Stimulated activated CD4-positive, alpha-beta T cell treated with anti-CD3 and anti-CD28 coated beads, Interleukin-4, amount 100 ng/mL, for 24 hours (primary cell): ENCODE measurements around the gene KCNN3.

Source experiments
- DNase-seq: peaks from one replicate; pipeline ENCODE4 v3.0.0-alpha.2; 2020

KCNN3 gene

DNA sequence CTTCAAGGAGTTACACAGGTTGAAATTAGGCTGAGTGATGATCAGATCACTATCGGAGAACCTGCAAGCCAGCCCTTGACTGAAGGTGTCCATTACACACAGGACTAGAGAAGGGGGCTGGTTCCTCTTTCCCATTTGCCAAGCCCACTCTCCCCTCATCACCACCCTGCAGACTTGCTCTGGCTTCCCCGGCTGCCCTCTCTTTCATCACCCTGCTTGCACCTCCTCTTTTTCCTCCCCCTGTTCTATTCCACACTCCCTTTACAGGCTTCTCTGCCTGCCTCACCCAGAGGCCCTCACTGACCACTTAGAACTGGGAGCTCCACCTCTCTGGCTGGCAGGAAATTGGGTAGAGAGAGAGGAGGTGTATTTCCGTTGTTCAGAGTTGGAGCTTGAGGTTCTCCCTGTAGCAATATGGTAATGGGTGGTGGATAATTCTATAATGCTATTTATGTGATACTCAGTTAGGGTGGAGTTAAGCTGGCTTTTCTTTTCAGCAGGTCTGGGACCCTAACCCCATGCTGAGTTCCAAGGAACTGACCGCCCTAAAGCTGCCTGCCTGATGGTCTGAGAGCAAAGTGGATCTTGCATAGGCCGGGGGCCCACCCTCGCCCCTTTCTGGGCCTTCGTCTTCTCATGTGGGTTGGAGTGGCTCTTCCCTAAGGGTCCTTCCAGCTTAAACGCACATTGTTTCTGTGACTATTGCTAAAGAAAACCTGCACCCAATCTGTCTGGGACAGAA lies 150.3 kb downstream of the KCNN3 start:
- no peak for DNase-seq

DNA sequence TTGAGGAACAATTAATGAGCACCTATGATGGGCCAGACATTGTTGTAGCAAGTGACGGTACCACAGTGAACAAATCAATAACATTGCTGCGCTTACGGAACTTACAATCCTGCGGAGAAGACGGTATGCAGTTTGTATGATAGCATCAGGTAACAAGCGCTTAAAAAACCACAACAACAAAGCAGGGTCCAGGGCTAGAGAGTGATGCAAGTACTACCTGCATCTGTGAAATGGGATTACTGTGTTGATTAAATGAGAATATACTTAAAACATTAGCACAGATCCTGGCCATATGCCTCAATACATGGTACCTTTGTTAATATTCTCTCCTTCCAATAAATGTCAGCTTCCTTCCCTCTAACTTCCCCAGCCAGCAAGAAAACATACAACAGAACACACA lies 151.5 kb downstream of the KCNN3 start:
- DNase-seq, result no peak

DNA sequence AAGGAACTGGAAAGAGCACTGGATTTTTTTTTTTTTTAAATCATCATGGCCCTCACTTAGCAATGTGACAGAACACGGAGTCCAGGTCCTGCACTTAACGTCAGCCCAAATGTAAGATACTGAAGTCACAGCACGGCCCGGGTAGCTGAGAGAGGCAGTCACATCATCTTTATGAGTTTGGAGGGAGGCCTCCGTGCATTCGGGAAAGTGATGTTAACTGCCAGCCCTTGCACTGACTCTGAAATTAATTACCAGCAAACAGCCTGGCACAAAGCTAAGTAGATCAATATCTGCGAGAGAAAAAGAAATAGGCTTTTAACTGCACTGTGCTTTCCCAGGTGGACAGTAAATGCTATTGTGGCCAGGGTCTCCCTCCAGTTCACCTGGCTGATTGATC lies 152.6 kb downstream of the KCNN3 start:
- no peak for DNase-seq

DNA sequence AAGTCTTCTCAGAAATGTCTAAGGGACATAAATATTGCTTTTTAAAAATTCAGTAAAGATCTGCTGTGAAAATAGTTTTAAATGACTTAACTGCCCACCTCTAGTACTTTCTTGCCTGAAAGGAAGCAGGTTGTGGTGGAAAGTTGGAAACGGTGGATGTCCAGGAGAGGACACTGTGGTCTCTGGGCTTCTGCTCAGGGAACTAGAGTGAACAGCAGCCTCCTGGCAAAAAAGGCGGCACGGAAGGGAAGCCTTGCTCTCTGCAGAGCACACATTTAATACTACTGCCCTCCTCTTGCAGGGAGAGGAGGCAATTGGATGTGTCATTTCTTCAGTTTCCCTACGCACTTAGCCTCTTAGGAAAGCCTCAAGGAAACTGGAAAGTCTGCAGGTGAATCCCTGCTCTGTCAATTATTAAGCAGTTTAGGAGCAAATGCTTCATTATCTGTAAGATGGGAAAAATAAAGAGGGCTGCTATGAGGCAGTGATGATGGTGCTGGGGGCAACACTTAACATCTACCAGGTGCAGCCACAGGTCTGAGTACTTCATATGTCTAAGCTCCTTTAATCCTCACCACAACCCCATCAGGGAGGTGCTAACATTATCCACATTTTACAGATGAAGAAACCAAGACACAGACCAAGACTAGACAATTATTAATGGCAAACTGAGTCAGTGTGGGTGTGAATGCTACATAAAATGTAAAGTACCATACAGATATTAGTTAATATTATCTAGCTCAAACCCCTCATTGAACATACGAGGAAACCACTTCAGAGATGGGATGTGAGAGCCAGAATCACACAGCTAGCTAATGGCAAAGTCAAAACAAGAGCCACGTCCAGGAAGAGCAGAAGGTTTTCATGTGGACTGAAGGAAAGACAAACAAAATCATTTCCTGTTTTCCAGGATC lies 153.2 kb downstream of the KCNN3 start:
- no peak for DNase-seq

DNA sequence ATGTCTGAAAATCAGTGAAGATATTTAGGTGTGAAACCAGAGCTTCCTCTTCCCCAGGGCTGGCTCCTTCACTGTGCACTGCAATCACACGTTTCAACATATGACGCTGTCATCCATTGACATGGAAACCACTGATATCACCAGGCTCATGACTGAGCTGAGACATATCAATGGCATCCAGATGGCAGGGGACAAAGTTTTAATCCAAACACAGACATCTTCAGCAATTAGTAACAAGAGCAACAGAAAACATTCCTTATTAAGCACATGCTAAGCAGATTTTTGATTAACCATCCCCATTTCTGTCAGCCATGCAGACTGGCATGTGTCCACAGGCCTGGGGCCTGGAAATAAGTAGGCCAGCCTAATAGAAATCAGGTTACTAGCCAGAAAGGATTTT lies 154.1 kb downstream of the KCNN3 start:
- no peak for DNase-seq

DNA sequence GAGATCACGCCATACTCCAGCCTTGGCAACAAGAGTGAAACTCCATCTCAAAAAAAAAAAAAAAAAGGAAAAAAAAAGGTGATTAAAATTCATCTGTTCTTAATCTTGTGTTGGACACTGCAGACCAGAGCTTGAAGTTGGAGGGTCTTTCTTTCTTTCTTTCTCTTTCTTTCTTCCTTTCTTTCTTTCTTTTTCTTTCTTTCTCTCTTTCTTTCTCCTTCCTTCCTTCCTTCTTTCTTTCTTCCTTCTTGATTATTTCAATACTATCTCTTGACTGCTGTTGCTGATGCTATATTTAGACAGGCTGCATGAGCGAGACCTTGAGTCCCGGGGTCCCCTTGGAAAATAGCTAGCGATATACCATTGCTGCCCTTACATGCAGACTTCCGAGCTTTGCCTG lies 154.7 kb downstream of the KCNN3 start:
- no peak for DNase-seq

DNA sequence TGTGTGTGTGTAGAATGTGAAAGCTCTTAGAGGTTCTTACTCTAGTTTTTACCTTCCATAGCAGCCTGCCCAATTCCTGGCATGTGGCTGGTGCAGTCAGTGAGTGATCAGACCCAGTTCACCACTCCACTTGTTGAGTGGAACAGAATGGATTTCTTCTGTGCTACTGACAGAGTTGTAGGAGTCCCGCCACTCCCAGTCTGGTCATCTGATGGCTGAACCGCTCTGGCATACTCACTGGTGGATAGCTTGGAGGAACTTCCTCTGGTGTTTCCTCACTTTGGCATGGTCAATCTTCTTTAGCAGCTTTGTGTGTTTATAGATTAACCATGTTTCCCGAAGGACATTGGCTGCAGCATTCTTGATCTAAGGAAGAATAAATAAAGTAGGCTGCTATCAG lies 155.4 kb downstream of the KCNN3 start:
- DNase-seq, result no peak

DNA sequence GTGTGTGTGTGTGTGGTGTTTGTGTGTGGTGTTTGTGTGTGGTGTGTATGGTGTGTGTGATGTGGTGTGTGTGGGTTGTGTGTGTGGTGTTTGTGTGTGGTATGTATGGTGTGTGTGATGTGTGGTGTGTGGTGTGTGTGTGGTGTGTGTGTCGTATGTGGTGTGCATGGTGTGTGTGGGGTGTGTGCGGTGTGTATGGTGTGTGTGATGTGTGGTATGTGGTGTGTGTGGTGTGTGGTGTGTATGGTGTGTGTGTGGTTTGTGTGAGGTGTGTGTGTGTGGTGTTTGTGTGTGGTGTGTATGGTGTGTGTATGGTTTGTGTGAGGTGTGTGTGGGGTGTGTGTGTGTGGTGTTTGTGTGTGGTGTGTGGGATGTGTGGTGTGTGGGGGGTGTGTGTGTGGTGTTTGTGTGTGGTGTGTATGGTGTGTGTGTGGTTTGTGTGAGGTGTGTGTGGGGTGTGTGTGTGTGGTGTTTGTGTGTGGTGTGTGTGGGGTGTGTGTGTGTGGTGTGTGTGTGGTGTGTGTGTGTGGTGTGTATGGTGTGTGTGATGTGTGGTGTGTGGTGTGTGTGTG lies 155.9 kb downstream of the KCNN3 start:
- DNase-seq, result no peak

DNA sequence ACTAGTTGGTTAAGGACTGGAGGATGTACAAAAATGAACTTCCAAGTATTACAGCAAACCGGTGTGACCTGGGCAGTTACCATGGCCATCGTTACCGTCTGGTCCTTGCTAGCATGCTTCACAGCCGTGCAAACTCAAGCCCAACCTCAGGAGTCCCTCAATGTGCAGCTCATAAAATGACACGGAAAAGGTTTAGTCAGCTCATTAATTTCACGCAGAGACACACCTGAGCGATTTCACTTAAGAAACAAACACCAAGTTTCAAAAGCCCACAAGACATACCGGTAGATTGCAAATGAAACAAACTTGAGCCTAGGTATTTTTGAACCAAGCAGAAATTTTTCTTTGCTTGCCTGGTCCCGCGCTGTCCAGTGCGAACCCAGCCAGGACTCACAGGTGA lies 157.1 kb downstream of the KCNN3 start:
- no peak for DNase-seq

DNA sequence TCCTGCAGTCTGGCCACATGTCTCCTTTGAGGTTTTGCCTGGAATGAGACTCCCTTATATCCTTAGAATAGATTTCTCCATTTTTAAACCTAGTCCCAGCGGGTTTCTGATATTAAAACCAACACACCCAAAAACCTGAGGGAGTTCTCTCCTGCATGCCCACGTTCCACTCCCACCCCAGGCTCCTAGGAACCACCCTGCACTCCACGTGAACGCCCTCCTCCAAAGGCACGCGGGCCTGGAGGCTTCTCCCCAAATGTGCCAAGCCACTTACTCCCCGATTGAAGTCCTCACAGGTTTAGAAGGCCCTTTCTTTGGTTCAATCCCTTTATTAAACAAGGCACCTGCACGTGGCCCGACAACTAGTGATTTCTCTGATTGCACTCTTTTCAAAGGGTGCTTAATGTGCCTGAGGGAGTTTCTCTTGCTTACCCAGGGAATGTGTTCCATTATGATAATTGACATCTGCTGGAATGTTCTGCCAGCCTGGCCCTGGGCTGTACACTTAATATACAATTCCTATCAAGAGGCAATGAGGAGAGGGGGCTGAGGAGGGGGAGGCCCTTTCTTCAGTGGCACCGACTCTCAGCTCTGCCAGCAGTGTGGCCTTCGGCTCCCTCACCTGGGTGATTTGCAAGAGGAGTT lies 157.8 kb downstream of the KCNN3 start:
- no peak for DNase-seq

DNA sequence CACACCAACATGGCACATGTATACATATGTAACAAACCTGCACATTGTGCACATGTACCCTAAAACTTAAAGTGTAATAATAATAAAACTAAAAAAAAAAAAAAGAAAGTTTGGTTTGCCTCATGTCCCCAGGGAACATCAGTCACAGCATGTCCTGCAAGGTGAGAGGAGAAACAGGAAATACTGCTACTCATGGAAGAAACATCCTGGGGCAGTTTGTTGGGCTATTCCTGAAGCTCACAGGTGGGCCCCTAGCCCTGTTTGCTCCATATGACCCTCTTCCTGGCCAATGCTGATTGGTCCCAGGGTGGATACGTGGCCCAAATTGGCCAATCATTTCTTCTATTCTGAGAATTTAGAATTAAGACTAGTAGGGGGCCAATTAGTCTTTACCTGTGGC lies 158.7 kb downstream of the KCNN3 start:
- DNase-seq, result no peak

DNA sequence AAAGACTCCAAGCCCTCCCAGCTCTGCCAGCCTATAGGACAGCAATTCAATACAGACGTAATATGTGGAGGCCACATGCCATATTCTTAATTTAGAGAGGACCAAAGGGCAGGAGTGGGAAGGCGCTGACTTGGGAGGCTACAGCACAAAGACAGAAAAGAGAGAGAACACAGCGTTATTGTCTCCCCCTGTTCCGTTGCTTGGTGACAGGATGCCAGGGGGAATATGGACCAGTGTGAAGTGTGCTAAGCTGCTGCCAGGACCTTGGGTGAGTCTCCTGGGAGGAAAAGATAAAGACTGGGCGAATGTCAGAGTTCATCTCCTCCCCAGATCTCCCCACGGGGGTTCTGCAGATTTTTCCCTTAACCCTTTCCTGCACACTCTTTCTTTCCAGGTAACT lies 160.0 kb downstream of the KCNN3 start:
- no peak for DNase-seq

DNA sequence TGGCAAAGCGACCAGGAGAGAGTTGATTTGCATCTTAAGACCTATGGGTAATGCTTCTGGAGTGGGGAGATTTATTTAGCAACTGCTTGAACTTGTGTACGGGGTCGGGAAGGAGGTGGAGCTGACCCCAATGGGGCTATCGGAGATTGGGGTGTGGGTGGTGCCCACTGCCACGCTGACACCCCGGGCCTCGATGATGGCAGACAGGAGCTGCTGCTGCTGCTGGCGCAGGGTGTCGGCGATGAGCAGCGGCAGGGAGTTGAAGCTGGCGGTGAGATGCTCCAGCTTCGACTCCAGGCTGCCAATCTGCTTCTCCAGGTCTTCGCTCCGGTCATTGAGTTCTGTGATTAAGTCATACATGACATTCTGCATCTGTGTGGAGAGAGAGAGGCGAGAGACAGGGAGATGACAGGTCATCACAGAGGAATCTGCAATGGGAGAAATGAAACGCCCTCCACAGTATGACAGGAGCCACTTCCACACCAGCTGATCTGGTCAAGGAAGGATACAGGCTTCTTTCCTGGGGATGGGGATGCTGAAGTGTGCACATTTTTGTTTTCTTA lies 162.1 kb downstream of the KCNN3 start:
- DNase-seq, result no peak

DNA sequence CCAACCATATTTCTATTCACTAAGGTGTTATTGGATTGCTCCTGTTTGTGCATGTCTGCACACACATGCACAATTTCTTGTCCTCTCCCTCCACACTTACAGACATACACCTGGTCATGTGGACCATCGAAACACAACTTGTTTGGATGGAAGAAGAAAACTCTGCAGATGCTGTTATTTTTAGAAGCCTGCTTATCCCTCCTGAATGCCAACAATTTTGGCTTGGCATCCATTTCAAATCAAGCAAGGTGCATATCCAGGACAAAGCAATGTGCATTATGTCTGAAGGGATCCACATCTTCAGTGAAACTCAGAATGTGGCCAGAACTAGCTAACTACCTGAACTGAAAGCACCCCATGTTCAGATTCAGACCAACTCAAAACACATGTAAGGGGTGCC lies 163.2 kb downstream of the KCNN3 start:
- no peak for DNase-seq

DNA sequence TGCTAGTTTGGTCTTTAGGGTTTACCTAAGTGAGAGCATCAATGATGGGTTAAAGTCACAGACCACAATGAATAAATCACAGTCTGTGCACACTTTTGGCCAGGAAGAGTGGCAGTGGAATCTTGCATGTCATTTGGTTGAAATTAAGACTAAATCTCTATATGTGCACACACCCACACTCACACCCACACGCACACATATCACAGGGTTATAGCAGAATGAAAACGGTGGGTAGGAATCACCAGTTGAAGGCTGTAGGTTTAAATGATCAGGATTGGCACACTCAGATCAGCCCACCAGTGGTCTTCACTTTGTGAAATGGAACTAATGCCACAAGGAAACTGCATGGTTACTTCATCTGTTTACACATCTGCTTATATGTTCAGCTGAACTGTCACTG lies 164.5 kb downstream of the KCNN3 start:
- no peak for DNase-seq

DNA sequence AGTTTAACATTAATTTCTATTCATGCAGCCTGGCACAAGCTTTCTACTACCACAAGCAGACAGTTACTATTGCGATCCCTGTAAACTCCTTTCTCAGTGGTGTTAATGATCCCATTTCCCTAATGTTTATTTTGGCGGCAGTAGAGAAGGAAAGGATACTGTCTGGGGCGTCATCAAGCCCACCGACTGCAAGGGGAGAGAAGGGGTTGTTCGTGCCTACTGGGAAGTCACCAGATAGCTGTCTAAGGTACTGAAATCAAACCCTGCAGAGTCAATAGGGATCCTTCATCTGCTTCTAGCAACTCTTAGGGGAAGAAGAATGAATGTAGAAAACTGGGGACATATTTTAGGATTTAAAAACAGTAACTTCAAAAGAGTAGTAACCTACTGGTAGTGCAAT lies 166.9 kb downstream of the KCNN3 start:
- no peak for DNase-seq

DNA sequence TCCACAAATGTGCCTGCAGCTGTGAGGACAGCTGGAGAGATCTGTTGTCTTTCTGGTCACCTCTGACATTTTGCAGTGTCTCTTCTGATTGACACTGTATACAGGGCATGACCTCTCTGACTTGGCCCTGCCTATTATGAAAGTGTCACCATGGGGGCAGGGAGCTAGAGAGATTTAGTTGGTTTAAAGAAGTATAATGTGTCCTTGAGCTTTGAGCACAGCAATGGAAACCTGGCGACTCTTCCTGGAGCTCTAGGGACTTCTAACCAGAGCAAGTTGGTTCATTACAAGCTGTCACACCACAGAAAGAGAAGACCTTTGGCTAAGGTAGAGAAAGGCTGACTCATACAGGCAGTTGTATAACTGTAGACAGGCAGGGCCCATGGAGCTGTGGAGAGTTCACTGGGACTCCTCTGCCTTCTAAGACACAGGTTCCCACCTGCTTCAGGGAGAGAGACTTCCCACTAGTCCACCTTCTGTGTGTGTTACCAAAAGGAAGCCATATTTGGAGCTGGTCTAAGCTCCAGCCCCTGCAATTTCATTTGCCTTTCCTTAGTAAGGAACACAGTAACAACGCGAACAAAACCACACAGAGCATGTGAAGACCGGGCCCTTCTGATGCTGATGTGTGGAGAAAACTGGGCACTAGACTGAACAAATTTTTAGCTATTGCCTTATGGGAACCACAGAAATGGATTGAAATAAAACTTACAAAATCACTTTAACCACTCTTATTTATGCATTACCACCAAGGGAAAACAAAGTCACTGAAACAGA lies 171.6 kb downstream of the KCNN3 start:
- no peak for DNase-seq

DNA sequence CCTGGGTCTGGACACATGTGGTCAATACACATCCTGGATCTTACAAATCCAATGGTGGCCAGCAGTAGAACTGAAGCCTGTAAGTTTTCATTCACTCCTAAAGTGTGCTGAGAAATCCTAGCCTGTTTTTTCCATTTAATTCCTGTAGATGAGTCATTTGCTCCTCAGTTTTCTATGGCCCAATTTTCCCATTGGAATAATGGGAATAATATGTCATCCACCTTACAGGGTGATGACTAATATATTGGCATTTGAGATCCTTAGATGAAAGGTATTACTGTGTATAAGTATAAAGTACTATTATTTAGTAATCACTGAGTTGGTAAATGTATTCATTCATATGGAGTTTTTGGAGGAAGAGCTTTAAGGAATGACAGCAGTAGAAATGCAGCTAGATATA lies 172.4 kb downstream of the KCNN3 start:
- no peak for DNase-seq

DNA sequence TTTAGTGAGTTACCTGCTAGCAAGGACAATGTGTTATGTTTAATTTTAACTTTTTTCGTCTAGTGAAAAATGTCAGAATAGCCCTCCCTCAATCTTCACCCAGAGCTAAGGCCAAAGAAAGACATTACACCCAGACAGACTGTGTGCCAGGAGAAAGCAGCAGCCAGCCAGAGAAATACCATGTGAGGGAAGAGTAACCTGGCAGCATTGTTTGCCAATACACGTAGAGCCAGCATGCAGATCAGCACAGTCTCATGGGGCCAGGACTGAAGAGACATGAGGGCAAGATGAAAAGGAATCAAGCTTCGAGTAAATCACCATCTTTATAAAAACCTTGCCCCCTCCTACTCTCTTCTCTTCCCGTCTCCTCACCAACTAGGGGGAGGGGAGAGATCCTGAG lies 173.6 kb downstream of the KCNN3 start:
- DNase-seq, result no peak

DNA sequence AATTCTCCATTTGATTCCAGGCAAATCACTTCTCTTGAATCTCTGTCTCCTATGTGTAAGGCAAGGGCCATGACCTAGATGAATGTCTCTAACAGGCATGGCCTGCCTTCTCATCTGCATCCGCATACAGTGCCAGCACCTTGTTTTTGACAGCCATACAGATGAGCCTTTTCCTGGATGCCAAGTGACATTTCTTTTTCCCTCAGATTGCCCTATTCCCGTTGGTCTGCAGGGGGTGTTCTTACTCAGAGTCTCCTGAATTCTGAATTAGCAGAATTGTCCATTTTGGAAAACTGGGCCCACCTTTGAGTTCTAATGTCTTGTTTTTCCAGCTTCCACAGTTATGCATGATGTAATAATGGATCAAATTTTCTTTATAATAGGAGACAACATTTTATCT lies 174.1 kb downstream of the KCNN3 start:
- no peak for DNase-seq

DNA sequence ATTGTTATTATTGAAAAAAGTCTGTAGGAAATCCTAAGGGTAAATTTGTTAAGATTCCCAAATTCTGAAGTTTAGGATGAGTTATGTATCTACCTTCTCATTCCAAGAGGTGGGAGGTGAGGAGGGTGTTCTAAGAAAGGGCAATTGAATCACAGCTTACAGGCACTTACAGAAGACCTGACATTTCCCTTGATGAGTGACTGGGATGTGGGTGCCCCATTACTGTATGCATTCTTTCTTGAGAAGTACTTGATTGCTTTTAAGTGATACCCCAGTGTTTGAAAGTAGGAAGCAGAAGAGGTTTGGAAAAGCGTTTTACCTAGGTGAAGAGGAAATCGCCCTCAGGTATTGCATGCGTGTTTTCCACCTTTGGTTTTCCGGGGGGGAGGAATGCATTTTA lies 175.1 kb downstream of the KCNN3 start:
- DNase-seq, result no peak

DNA sequence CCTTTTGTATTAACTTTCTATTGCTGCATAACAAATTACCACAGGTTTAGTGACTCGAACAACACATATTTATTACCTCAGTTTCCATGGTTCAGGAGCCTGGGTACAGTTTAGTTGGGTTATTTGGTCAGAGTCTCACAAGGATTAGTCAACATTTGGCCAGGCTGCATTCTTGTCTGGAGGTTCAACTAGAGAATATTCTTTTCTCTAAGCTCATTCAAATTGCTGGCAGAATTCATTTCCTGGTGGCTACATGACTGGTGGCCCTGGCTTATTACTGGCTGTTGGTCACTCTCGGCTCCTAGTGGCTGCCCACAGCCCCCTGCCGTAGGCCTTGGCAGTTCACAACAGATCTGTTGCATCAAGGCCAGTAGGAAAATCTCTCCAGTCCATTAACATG lies 181.0 kb downstream of the KCNN3 start:
- DNase-seq, result no peak
